Measurements from ENCODE around the gene RIMS1. TPM values are rescaled to one million over a fixed set of nuclear protein-coding genes. Genes with fewer than 3 reads are reported as not detected.

The RIMS1 gene
- total and polyA plus RNA-seq, 9 of the 15 experiments (the other 6 are each of a cell fraction or from before 2014, with no cell fraction given), result not detected

GRCh38 chr6:72002415-72002814 lies 116.1 kb downstream of the RIMS1 start:
- no peak overlapping the region for H2AFZ ChIP-seq (ENCODE audit: low read depth, low read length)
- 3% methylated on average over 4 of the region's 4 CpGs for WGBS (ENCODE audit: insufficient coverage, low coverage, missing lambda C conversion rate)
- no peak for ATAC-seq
- no peaks in the 10 kb centered on the region for H3K4me1 ChIP-seq (replicated peaks in 1 of 2; ENCODE audit: control insufficient read depth in 2 of 2, insufficient read depth in 2 of 2, low read length in 2 of 2)
- intact Hi-C loops (cut with micrococcal nuclease) (no loop called here), in situ Hi-C loops (cut with MboI) (no loop called here)
- CTCF ChIA-PET (ENCODE audit: low intra/inter-chr PET ratio), result no interaction called here
- TF ChIP-seq CBFA2T2 (conservative IDR thresholded peaks at IDR 0.05) (no peak), NRF1 (conservative IDR thresholded peaks at IDR 0.05 in 1 of 2, IDR thresholded peaks at IDR 0.05 in 1 of 2) (no peak), EWSR1 (IDR thresholded peaks at IDR 0.05; ENCODE audit: borderline replicate concordance, low read depth, partially characterized antibody) (no peak), ZBTB43 (CRISPR knock-in tag; IDR thresholded peaks at IDR 0.05) (no peak), TRIM24 (IDR thresholded peaks at IDR 0.05) (no peak), ZBTB40 (IDR thresholded peaks at IDR 0.05) (no peak), ZBTB40 (CRISPR knock-in tag; IDR thresholded peaks at IDR 0.05) (no peak), MCM5 (IDR thresholded peaks at IDR 0.05; ENCODE audit: low read depth) (no peak), WHSC1 (IDR thresholded peaks at IDR 0.05; ENCODE audit: low read length) (no peak)
- H3K4me2 ChIP-seq (ENCODE audit: insufficient read depth, low read length), result no peak overlapping the region
- DNase-seq (ENCODE audit: extremely low read depth in 1 of 4, low spot score in 3 of 4), result no peak
- no peaks in the 10 kb centered on the region for H3K36me3 ChIP-seq (ENCODE audit: control insufficient read depth, insufficient read depth, low read length)
- H3K27me3 ChIP-seq (ENCODE audit: control insufficient read depth in 2 of 2, insufficient read depth in 2 of 2, low read length in 2 of 2), result no peaks in the 10 kb centered on the region
- no peaks in the 10 kb centered on the region for H3K79me2 ChIP-seq (ENCODE audit: control insufficient read depth, insufficient read depth, low read length)
- no peak overlapping the region for H3K4me3 ChIP-seq
- no peak for FAIRE-seq
- H3K9me1 ChIP-seq (ENCODE audit: control insufficient read depth, insufficient read depth, low read length), result no peaks in the 10 kb centered on the region
- H3K27ac ChIP-seq (ENCODE audit: extremely low read depth, low read depth, low read length), result no peak overlapping the region
- no peaks in the 10 kb centered on the region for H4K20me1 ChIP-seq (replicated peaks; ENCODE audit: control insufficient read depth, insufficient read depth, low read length)
- POLR2A ChIA-PET, result no interaction called here
- BruUV-seq (replicated peaks), result no TSS peak
- no peaks in the 10 kb centered on the region for H3K9me3 ChIP-seq (replicated peaks; ENCODE audit: control insufficient read depth, insufficient read depth, low read depth, low read length)
- H3K9ac ChIP-seq (ENCODE audit: insufficient read depth in 1 of 2, low read depth in 2 of 2, low read length in 2 of 2), result no peak overlapping the region
